ENCODE measurements around the gene GMNC. TPM values are rescaled to one million over a fixed set of nuclear protein-coding genes. Genes with fewer than 3 reads are reported as not detected.

The GMNC gene
- 0.04 TPM in 1 of 5 replicates, not detected in the others for total RNA-seq (2022; extraction: Qiagen RNA extraction)

GRCh38 chr3:190862209-190863118, at the start of gene GMNC:
Gene GMNC (minus strand): TSS chr3:190862694. CDS start chr3:190862615, 79 bp downstream.

Data from A549 treated with Mapracorat at 1 μM for 4 hours (cell line).